NCI-H748 (cell line): ENCODE measurements around the gene PEX19.

Source experiments
- DNase-seq: peaks from one replicate; lab custom pipeline; 2025; ENCODE audit not compliant: unreplicated experiment; lab: John Stamatoyannopoulos, UW

Gene PEX19

GRCh38 chr1:160243767-160244166, 41.2 kb downstream of the PEX19 start:
- DNase-seq: no peak

GRCh38 chr1:160239582-160240299, 45.2 kb downstream of the PEX19 start:
- no peak for DNase-seq

GRCh38 chr1:160238408-160238807, 46.5 kb downstream of the PEX19 start:
- no peak for DNase-seq

GRCh38 chr1:160237558-160237957, 47.4 kb downstream of the PEX19 start:
- no peak for DNase-seq

- DNase-seq: no peak
Measured at GRCh38 chr1:160236806-160237205, 48.1 kb downstream of the PEX19 start.

- no peak for DNase-seq
Measured at GRCh38 chr1:160232911-160233310, 52.0 kb downstream of the PEX19 start.

- DNase-seq: no peak
Measured at GRCh38 chr1:160228431-160228830, 56.5 kb downstream of the PEX19 start.

GRCh38 chr1:160227561-160227960, 57.4 kb downstream of the PEX19 start:
- no peak for DNase-seq

GRCh38 chr1:160227034-160227433, 57.9 kb downstream of the PEX19 start:
- DNase-seq: no peak
